Osteocyte (in vitro differentiated cells): ENCODE data around the gene TEX28. TPM values are rescaled to one million over a fixed set of nuclear protein-coding genes. Genes with fewer than 3 reads are reported as not detected.
"Not testable (repeated sequence)": the region's sequence is repeated elsewhere in the genome, so short reads cannot be mapped to it uniquely, and the experiment has no call there.

Experiments used
- DNase-seq: peaks from one replicate; pipeline ENCODE4 v3.0.0; 2021; ENCODE audit warnings: mixed read lengths; ENCODE audit not compliant: unreplicated experiment; ENCODE audit errors: extremely low spot score
- H3K27ac Mint-ChIP-seq: one replicate; pipeline ENCODE4 v1.8.0; 2021; ENCODE audit warnings: mild to moderate bottlenecking, mixed read lengths; ENCODE audit not compliant: unreplicated experiment
- H3K27me3 Mint-ChIP-seq: one replicate; pipeline ENCODE4 v1.8.0; 2021; ENCODE audit warnings: mixed read lengths; ENCODE audit not compliant: unreplicated experiment
- H3K36me3 Mint-ChIP-seq: one replicate; pipeline ENCODE4 v1.8.0; 2021; ENCODE audit warnings: mixed read lengths; ENCODE audit not compliant: unreplicated experiment
- H3K4me1 Mint-ChIP-seq: one replicate; pipeline ENCODE4 v1.8.0; 2021; ENCODE audit warnings: mixed read lengths; ENCODE audit not compliant: unreplicated experiment
- H3K4me3 Mint-ChIP-seq: one replicate; pipeline ENCODE4 v1.8.0; 2021; ENCODE audit warnings: mild to moderate bottlenecking, moderate library complexity, mixed read lengths; ENCODE audit not compliant: unreplicated experiment
- H3K9me3 Mint-ChIP-seq: one replicate; pipeline ENCODE4 v1.8.0; 2021; ENCODE audit warnings: mixed read lengths; ENCODE audit not compliant: unreplicated experiment
- long read RNA-seq: library from polyadenylated mRNA; unstranded; transcript quantifications from one replicate; pipeline ENCODE4 v2.0.0, GENCODE V29; 2021
- total RNA-seq: library from RNA; stranded (reverse); gene quantifications from 2 replicates; pipeline ENCODE4 v1.2.1, GENCODE V29; 2021
- TF ChIP-seq, protein P1 (sequence below): fragments of 200-600 bp; sonication (generic); IDR thresholded peaks from 2 replicates; pipeline ENCODE4 v1.5.0; 2021; ENCODE audit warnings: antibody characterized with exemption, mild to moderate bottlenecking, moderate library complexity

TEX28 gene, protein sequence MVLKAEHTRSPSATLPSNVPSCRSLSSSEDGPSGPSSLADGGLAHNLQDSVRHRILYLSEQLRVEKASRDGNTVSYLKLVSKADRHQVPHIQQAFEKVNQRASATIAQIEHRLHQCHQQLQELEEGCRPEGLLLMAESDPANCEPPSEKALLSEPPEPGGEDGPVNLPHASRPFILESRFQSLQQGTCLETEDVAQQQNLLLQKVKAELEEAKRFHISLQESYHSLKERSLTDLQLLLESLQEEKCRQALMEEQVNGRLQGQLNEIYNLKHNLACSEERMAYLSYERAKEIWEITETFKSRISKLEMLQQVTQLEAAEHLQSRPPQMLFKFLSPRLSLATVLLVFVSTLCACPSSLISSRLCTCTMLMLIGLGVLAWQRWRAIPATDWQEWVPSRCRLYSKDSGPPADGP
- not detected in 2 replicates for total RNA-seq
- long read RNA-seq, result 0 reads

DNA sequence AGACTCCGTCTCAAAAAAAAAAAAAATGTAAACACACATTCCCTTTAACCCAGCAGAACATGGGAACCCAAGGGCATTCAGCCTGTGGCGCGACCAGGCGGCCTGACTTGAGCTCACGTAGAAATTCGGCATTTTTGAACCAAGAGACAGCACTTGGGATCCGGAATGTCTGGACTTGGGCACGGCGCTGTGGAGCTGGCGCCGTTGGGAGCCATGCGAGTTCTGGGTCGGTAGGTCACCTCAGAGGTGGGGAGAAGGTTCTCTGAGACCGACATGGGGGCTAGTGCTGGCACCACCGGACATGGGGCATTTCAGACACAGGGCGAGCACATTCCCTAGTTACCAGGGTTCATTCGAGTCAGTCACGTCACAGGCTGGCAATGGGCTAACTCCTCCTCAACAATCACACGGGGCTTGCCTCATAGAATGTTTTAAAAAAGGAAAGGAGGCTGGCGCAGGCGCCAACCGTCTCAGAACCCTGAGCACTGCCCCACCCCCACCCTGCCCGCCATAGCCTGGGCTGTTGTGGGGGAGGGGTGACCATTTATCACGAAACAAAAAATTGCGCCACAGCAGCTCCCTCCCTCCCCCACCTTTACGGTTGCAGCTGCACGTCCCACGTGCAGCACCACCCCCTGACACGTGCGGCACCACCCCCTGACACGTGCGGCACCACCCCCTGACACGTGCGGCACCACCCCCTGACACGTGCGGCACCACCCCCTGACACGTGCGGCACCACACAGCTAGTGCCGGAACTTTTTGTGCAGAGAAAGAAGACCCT lies at the start of gene TEX28:
TEX28 (minus strand) TSS at position 334 of the 784 bp plus-strand sequence. CDS start 3,007 bp downstream, outside the sequence.
- H3K4me3 Mint-ChIP-seq, result no peak within 1 kb of the TSS
- H3K9me3 Mint-ChIP-seq, result peaks cover 4% of the 10 kb centered on the region
- no peaks in the 10 kb centered on the region for H3K27me3 Mint-ChIP-seq
- H3K4me1 Mint-ChIP-seq, result no peaks in the 10 kb centered on the region
- H3K27ac Mint-ChIP-seq, result no peak within 1 kb of the TSS
- no peak for DNase-seq
- H3K36me3 Mint-ChIP-seq, result no peaks in the 10 kb centered on the region
- TF ChIP-seq, protein P1, sequence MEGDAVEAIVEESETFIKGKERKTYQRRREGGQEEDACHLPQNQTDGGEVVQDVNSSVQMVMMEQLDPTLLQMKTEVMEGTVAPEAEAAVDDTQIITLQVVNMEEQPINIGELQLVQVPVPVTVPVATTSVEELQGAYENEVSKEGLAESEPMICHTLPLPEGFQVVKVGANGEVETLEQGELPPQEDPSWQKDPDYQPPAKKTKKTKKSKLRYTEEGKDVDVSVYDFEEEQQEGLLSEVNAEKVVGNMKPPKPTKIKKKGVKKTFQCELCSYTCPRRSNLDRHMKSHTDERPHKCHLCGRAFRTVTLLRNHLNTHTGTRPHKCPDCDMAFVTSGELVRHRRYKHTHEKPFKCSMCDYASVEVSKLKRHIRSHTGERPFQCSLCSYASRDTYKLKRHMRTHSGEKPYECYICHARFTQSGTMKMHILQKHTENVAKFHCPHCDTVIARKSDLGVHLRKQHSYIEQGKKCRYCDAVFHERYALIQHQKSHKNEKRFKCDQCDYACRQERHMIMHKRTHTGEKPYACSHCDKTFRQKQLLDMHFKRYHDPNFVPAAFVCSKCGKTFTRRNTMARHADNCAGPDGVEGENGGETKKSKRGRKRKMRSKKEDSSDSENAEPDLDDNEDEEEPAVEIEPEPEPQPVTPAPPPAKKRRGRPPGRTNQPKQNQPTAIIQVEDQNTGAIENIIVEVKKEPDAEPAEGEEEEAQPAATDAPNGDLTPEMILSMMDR, result no peak

DNA sequence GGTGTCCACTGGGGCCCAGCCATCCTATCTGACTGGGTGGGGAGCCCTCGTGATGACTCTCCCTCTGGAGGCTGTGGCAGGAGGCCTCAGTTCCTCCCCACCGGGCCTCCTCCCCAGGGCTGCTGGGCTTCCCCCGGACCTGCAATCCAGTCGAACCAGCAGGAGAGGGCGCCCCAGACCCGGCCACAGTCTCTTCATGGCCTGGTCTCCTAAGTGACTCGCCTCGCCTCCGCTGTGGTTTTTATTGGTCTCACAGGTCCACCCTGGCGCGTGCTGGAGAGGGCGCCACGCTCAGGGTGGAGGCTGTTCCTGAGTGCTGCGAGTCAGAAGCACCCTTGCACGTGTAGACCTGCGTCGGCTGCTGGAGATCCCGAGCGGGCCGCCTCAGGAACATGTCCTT lies 48.7 kb upstream of the TEX28 start:
- not testable (repeated sequence) for H3K27ac Mint-ChIP-seq, H3K36me3 Mint-ChIP-seq, H3K27me3 Mint-ChIP-seq, H3K9me3 Mint-ChIP-seq, H3K4me1 Mint-ChIP-seq, DNase-seq, H3K4me3 Mint-ChIP-seq

DNA sequence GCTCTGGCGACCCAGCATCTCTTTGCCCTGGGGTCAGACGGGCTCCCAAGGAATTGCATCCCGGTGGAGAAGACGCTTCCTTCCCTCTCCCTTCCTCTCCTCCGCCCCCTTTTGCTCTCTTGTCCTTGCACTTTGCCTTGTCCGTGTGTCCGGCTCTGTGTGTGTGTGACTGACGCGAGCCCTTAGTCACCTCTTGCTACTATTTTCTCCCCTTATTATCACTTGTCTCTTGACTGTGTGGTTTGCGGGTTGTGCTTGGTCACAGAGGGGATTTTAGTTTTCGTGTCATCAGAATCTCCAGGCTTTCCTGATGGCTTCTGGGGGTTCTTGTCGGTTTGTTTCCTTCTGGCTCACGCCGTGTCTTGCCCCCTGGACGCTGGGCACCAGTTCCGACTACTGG lies 48.1 kb upstream of the TEX28 start:
- not testable (repeated sequence) for H3K4me1 Mint-ChIP-seq, H3K36me3 Mint-ChIP-seq, DNase-seq, H3K27ac Mint-ChIP-seq, H3K4me3 Mint-ChIP-seq, H3K9me3 Mint-ChIP-seq, H3K27me3 Mint-ChIP-seq

DNA sequence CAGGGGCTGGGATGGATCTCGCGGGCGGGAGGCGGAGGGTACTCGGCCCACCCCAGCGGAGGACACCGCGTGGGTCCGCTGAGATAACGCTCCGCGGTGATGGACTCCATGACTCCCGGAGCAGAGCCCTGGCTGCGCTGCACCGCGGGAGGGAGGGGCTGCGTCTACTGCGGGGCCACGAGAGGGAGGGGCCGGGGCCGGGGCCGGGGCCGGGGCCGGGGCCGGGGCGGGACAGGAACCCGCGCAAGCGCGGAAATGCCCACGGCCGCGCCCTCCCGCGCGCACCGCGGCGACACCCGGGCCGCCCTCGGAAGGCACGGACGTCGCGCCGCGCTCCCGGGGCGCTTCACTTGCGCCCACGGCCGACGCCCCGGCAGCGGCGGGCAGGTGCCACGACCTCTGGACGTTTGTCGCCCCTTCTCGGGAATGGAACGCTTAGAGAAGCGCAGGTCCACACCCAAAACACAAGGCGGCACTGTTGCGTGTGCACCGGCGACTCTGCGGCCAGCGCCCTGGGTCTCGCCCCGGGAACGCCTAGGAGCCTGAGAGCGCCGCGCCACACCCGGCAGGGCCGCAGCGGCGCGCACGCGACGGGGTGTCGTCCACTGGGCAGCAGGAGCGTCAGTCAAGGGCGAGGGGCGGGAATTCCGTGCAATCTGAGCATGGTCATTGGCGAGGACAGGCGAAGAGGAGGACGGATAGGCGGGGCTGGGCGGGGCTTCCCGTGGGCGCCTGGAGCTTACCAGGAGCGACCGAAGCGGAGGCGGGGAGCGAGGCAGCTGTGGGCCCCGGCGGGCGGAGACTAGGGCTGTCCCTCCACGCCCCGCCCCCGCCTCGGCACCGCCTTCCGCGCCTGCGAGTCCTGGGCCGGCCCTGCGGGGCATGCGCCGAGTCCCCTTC lies 46.7 kb upstream of the TEX28 start:
- not testable (repeated sequence) for H3K36me3 Mint-ChIP-seq, H3K4me3 Mint-ChIP-seq, H3K27ac Mint-ChIP-seq, DNase-seq, H3K27me3 Mint-ChIP-seq, H3K4me1 Mint-ChIP-seq, H3K9me3 Mint-ChIP-seq

DNA sequence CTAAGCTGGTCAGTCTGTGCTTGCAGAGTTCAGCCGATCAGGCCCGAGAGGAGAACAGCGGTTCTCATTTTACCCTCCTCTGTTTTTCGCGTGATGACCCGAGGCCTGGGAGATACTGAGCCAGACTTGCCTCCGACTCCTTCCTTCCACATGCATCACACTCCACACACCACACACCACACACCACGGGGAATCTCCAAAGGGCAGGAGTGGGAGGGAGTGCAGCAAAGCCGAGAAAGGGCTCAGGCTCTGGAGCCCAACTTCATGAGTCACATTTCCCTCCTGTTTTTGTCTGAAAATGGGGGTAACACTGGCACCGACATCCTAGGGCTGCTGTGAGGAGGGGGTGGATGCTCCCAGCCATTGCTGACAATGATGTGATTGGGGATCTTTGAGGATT lies 39.6 kb upstream of the TEX28 start:
- Mint-ChIP-seq H3K4me1 (no peaks in the 10 kb centered on the region), H3K27me3 (peaks cover 14% of the 10 kb centered on the region), H3K9me3 (no peaks in the 10 kb centered on the region), H3K4me3 (no peak overlapping the region), H3K36me3 (no peaks in the 10 kb centered on the region), H3K27ac (no peak overlapping the region)
- no peak for DNase-seq
- TF ChIP-seq, protein P1, result no peak

DNA sequence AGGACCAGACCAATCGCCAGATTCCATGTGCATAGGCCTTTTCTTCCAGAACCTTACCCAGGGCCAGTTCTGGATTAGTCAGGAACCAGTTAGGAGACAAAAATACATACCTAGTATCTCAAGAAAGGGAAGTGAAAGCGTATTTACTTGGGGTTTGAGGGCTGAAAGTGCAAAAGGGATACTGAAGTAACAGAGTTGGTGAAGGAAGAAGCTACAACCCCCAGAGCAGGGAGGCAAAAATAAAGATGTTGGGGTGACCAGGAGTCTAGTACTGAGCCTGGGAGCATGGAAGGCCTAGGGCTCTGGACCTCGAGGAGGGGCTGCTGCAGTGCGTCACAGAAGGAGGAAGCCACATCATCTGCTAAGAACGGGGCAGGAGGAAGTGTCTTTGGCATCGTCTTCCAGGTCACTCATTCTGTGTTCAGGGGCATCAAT lies 38.9 kb upstream of the TEX28 start:
- Mint-ChIP-seq H3K27ac (no peak overlapping the region), H3K36me3 (no peaks in the 10 kb centered on the region), H3K9me3 (no peaks in the 10 kb centered on the region), H3K4me3 (no peak overlapping the region), H3K27me3 (peaks cover 15% of the 10 kb centered on the region), H3K4me1 (no peaks in the 10 kb centered on the region)
- no peak for DNase-seq
- TF ChIP-seq, protein P1, result no peak
